SIG-M5 treated with dmso at 0.1 percent for 504 hours (cell line): ENCODE data around the gene TCEANC2.

Experiments used
- DNase-seq: peaks from one replicate; lab custom pipeline; 2025; ENCODE audit not compliant: unreplicated experiment; lab: John Stamatoyannopoulos, UW

The TCEANC2 gene

DNA sequence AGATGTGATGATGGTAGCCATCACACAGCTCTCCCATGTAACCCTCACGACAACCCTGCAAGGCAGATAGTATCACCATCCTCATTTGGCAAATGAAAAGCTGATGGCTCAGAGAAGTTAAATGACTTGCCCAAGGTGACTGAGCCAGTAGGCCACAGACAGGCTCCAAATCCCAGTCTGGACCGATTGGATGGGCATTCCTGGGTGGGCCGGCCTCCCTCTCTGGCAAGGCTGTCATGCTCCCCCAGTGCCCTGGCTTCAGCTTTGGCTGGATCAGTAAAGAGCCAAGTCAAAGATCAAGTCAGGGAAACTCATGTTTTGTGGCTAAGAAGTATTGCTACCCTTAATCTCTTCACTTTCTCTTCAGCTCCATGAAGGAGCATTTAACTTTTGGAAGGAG lies 58.2 kb downstream of the TCEANC2 start:
- DNase-seq, result no peak

GRCh38 chr1:54112027-54112426 lies 58.6 kb downstream of the TCEANC2 start:
- DNase-seq, result no peak

DNA sequence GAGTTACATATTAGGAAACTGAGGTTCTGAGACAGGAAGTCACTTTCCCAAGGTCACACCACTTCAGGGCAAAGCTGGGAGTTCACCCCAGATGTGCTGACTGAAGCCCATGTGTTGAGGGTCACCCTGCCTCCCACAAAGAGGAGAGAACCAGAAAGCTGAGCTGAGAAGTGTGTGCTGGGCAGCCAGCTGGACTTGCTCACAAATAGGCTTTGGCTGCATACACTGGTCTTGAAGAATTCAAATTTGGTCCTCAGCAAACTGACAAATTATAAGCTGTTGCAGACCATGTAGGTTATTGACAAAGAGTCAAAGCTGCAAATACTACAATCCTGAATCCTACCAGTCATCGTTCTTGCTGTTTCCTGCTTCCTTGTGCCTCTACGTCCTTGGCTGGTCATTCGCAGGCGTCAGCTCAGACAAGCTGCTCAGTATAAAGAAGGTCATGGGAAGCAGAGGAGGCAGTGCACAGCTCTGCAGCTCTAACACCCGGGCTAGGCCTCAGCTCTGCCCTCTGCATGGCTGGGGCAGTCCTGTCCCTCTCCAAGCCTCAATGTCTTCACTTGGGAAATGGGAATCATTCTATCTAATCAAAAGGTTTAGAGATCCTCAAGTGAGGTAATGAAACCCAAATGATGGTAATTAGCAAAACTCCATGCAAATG lies 59.4 kb downstream of the TCEANC2 start:
- no peak for DNase-seq

DNA sequence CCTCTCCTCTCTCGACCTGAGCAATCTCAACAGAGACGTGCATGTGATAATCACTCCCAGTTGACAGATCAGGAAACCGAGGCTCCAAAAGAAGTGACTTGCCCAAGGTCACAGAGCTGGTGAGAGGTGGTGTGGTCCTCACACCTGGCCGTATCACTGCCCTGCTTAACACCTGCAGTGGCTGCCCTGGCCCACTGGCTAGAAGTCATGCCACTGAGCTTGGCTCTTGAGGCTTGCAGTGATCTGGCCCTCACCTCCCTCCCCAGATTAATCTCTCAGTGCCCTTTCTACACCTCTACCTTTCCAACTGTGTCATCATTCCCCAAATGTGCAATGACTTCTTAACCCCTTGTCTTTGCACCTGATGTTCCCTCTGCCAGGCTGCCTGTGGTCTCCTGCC lies 60.6 kb downstream of the TCEANC2 start:
- no peak for DNase-seq

GRCh38 chr1:54114955-54115354 lies 61.5 kb downstream of the TCEANC2 start:
- DNase-seq, result no peak

DNA sequence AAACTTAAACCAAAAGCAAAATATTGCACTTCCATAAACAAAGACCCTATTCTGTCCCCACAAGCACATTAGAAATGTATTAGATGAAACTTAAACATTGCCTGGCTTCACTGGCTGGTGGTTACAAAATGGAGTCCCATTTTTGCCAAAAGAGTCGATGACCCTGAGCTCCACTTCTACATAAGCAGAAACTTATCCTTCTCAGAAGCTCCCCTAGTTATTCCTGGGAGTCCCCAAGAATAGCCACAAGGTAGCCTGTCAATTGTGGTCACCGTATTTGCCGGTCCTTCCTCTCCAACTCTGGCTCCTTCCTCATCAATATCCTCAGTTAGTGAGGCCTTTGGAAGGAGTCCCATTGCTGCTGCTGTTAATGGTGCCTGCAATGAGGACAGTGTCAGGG lies 62.1 kb downstream of the TCEANC2 start:
- DNase-seq, result no peak

DNA sequence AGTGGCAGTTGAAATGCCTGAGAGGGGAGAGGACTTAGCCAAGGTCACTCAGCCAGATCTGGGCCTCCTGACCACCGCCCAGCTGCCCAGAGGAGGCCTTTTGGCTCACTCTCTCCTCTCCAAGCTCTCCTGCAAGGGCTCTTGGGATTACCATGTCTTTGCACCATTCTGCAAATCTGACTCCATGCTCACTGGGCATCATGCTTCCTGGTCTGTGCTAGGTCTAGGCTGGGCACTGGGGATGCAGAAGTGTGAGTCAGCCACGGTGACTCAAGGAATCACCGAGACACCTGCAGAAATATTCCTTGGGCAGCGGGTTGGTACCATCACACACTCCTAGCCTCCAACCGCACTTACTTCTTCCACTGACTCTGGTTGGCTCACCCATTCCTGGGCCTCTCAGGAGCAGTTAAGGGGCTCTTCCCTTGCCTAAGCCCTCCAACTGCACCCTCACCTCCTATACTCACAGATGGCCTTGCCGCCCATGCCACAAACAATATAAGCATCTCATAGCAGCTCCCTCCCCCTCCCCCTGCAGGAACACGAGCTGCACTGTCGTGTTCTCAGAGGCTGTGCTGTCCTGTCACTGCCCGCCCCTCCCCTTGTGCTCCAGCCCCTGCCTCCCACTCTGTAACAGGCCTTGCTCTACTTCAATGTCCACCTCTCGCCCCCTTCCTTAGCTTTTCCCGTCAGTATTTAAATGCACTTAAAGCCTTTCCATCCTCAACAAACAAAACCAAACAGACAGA lies 64.6 kb downstream of the TCEANC2 start:
- no peak for DNase-seq

DNA sequence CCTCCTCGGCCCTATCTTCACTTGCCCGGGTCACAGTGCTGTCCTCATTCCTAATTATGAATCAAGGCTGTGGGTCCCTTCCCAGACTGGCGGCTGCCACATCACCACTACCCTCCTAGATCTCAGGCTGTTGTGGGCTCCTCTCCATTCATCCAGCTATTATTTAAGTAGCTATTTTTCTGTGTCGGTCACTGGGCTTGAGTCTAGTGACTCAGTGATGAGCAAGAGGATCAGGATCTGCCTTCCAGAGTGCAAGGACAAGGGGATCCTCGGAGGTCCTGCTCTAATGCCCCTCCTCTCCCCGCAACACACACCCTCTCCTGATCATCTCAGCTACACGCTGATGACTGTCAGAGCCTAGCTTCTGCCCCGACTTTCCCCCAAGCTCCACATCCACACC lies 65.3 kb downstream of the TCEANC2 start:
- no peak for DNase-seq

DNA sequence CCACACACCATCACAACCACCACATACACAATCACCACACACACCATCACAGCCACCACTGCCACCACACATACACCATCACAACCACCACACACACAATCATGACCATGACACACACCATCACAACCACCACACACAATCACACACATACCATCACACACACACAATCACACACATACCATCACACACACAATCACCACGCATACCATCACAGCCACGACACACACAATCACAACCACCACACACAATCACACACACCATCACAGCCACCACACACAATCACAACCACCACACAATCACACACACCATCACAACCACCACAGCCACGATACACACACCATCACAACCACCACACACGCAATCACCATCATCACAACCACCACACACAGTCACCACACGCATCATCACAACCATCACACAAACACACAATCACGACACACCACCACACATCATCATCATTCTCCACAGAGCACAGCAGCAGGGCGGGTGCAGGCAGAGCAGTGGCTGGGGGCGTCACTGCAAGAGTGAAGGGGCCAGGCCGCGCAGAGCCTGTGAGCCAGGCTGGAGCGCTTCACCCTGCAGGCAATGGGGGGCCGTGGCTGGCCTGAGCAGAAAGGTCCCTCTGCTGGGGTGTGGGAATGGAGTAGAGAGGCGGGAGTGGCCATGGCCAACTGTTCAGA lies 66.8 kb downstream of the TCEANC2 start:
- DNase-seq, result no peak

DNA sequence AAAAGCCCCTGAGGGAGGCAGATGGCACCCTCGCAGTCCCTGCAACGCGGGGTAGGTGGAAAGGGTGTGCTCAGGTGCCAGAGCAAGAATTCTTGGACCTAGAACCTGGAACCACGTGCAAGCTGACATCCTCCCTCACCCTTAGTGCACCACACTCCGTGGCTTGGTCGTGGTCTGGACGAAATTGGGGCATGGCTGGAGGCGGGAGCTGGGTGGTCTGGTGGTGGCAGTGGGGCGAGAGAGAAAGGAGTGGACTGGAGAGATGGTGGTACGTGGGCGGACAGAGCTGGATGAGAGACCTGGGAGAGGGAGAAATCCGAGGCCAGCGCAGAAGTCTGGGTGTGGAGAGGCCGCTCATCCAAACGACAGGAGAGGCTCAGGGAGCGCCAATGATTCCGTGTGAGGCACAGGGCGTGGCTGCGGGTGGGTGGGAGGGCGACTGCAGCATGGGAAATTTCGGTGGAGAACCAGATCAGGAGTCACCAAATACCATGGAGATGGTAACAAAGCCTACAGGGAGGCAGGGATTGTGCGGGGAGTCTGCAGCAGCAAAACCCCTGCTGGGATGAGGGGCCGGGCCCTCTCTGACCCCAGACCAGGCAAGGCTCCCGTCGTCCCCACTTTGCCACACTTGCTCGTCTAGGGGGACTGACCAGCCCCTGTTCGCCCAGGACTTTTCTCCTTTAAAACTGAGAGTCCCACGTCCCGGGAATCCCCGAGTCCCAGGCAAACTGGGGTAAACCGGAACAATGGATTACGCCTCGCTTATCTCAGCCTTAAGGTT lies 67.5 kb downstream of the TCEANC2 start:
- no peak for DNase-seq

GRCh38 chr1:54121482-54122134 lies 68.2 kb downstream of the TCEANC2 start:
- peak; percentile 7 for DNase-seq

DNA sequence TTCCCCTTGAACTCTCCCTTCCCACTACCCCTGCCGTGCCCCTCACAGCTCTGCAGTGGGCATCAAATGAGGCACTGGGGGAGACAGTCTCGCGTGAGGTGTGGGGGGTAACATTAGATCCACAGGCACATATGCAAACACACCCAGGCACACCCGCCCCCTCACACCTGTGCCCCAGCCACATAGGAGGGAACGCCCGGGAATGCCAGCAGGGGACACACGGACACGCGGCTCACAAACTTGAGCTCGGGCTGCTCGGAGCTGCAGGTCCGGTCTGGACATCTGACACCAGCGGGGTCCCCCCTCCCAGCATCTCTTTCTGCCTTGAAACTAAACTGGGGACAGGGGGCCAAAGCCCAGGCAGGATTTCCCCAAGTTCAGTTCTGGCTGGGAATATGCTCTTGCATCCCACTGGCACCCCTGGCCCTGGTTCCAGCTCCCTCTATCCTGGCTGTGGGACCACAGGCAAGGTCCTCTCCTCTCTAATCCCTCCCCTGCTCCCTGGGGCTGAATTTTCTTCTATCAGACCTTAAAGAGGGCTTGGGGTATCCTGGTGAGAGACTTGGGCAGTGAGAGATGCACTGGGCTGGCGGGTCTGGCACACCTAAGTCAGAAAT lies 68.8 kb downstream of the TCEANC2 start:
- DNase-seq, result no peak

GRCh38 chr1:54122992-54123391 lies 69.6 kb downstream of the TCEANC2 start:
- no peak for DNase-seq

- DNase-seq, result no peak
Observed at GRCh38 chr1:54124472-54124871, 71.1 kb downstream of the TCEANC2 start.

GRCh38 chr1:54124906-54125305 lies 71.5 kb downstream of the TCEANC2 start:
- DNase-seq, result no peak

DNA sequence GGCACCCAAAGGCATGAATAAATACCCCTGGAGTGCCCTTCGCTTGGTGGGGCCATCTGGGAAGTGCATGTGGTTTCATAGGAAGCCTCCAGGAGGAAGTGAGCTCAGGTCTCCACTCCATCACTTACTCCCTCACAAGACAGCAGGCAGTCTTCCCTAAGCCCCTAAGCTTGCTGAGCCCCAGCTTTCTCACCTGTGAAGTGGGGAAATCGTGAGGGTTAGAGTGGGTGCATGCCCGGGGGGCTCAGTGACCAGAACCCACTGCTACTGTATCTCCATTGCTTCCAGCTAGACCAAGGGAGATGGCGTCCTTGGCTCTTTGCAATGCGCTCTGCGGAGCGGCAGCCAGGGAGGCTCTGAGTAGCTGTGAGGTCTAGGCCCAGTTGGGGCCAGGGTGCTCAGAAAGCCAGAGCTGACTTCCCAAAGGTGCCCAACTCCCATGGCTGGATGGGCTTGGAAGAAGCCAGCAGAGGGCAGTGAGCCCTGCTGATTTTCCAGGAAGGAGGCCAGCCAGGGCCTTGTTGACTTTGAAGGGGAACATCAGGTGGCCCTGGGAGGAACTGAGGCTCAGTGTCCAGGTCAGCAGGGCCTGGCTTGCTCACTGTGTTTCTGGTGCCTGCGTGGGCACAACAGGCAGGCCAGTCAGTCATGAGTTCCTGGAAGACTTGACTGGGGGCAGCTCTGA lies 72.1 kb downstream of the TCEANC2 start:
- DNase-seq, result no peak

DNA sequence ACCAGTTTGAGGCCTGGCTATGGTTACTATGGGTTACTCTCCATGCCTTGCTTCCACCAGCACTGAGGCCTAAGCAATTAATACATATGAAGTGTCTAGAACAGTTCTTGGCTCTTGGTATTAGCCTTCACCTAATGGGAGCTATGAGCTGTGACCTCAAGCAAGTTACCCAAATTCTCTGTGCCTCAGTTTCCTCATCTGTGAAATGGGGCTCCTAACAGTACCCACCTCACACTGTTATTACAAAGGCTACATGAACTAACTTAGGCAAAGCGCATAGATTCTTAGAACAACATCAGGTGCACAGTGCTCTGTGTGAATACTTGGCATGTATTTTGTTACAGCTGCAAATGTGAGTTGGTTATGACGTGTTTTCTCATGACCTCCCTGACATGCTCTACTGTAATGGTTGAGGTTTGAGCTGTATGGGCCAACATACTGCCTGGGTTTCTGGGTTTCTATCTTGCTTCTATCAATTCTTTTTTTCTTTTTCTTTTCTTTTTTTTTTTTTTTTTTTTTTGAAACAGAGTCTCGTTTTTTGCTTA lies 72.9 kb downstream of the TCEANC2 start:
- no peak for DNase-seq

GRCh38 chr1:54127594-54128300 lies 74.3 kb downstream of the TCEANC2 start:
- no peak for DNase-seq

- DNase-seq, result no peak
Observed at GRCh38 chr1:54129858-54130257, 76.5 kb downstream of the TCEANC2 start.
